H9 (cell line): Measurements from ENCODE around the gene LGR5. TPM values are rescaled to one million over a fixed set of nuclear protein-coding genes. Genes with fewer than 3 reads are reported as not detected.
"Not testable (repeated sequence)": the region's sequence is repeated elsewhere in the genome, so short reads cannot be mapped to it uniquely, and the experiment has no call there.

Source experiments
- DNase-seq: peaks from one replicate; pipeline ENCODE4 v3.0.0-alpha.2; 2017
- H2AFZ ChIP-seq: one replicate; pipeline ENCODE4 v1.6.1; 2013; ENCODE audit warnings: mild to moderate bottlenecking, low read length, control low read depth, moderate library complexity
- H2AK5ac ChIP-seq: 2 replicates; pipeline ENCODE4 v1.6.1; 2013; ENCODE audit warnings: low read length, control low read depth, mixed read lengths; ENCODE audit not compliant: insufficient read length
- H2BK120ac ChIP-seq: one replicate; pipeline ENCODE4 v1.6.1; 2013; ENCODE audit warnings: low read depth, mild to moderate bottlenecking, low read length, control low read depth, inconsistent platforms; ENCODE audit not compliant: poor library complexity, severe bottlenecking
- H2BK12ac ChIP-seq: 2 replicates; pipeline ENCODE4 v1.6.1; 2013; ENCODE audit warnings: low read length, control low read depth, mixed read lengths, low read depth; ENCODE audit not compliant: insufficient read length
- H2BK15ac ChIP-seq: 2 replicates; pipeline ENCODE4 v1.6.1; 2013; ENCODE audit warnings: low read depth, low read length, control low read depth
- H2BK20ac ChIP-seq: one replicate; pipeline ENCODE4 v1.6.1; 2013; ENCODE audit warnings: low read depth, mild to moderate bottlenecking, low read length, control low read depth, inconsistent platforms; ENCODE audit not compliant: poor library complexity, severe bottlenecking
- H2BK5ac ChIP-seq: 2 replicates; pipeline ENCODE4 v1.6.1; 2013; ENCODE audit warnings: low read length, control low read depth, mixed read lengths; ENCODE audit not compliant: insufficient read length
- H3K14ac ChIP-seq: 2 replicates; pipeline ENCODE4 v1.6.1; 2013; ENCODE audit warnings: low read length, control low read depth; ENCODE audit not compliant: insufficient read depth
- H3K18ac ChIP-seq: 2 replicates; pipeline ENCODE4 v1.6.1; 2013; ENCODE audit warnings: low read depth, mild to moderate bottlenecking, mixed read lengths, low read length, control low read depth; ENCODE audit not compliant: insufficient read length
- H3K23ac ChIP-seq: 2 replicates; pipeline ENCODE4 v1.6.1; 2013; ENCODE audit warnings: low read length, control low read depth, mixed read lengths, low read depth; ENCODE audit not compliant: insufficient read length
- H3K23me2 ChIP-seq: 2 replicates; pipeline ENCODE4 v1.6.1; 2013; ENCODE audit warnings: low read depth, mild to moderate bottlenecking, mixed read lengths, low read length, control low read depth; ENCODE audit not compliant: insufficient read length, poor library complexity, severe bottlenecking
- H3K27ac ChIP-seq: 2 replicates; pipeline ENCODE4 v1.5.1; 2013; ENCODE audit warnings: low read length, control low read depth, mixed read lengths, low read depth; ENCODE audit not compliant: insufficient read length
- H3K27me3 ChIP-seq: 2 replicates; pipeline ENCODE4 v1.6.1; 2013; ENCODE audit warnings: low read length, control low read depth, inconsistent platforms; ENCODE audit not compliant: insufficient read depth
- H3K4ac ChIP-seq: 2 replicates; pipeline ENCODE4 v1.6.1; 2013; ENCODE audit warnings: low read depth, mild to moderate bottlenecking, control low read depth, inconsistent platforms, low read length, moderate library complexity
- H3K4me1 ChIP-seq: 2 replicates; pipeline ENCODE4 v1.6.1; 2013; ENCODE audit warnings: low read length, control low read depth, inconsistent platforms; ENCODE audit not compliant: insufficient read depth
- H3K4me2 ChIP-seq: 2 replicates; pipeline ENCODE4 v1.6.1; 2013; ENCODE audit warnings: low read length, control low read depth, mixed read lengths; ENCODE audit not compliant: insufficient read length, insufficient read depth
- H3K56ac ChIP-seq: 2 replicates; pipeline ENCODE4 v1.6.1; 2013; ENCODE audit warnings: low read depth, mild to moderate bottlenecking, mixed read lengths, low read length, control low read depth; ENCODE audit not compliant: insufficient read length
- H3K79me1 ChIP-seq: 2 replicates; pipeline ENCODE4 v1.6.1; 2013; ENCODE audit warnings: low read depth, mild to moderate bottlenecking, moderate library complexity, low read length, control low read depth, inconsistent platforms; ENCODE audit not compliant: insufficient read depth, poor library complexity, severe bottlenecking
- H3K79me2 ChIP-seq: 2 replicates; pipeline ENCODE4 v1.6.1; 2013; ENCODE audit warnings: low read length, control low read depth, inconsistent platforms; ENCODE audit not compliant: insufficient read depth
- H3K9ac ChIP-seq: 2 replicates; pipeline ENCODE4 v1.6.1; 2013; ENCODE audit warnings: low read length, control low read depth, mixed read lengths; ENCODE audit not compliant: insufficient read length; ENCODE audit errors: extremely low read depth
- H3K9me3 ChIP-seq: one replicate; pipeline ENCODE4 v1.6.1; 2013; ENCODE audit warnings: low read depth, low read length, inconsistent platforms; ENCODE audit not compliant: control insufficient read depth
- H3T11ph ChIP-seq: one replicate; pipeline ENCODE4 v1.6.1; 2013; ENCODE audit warnings: mild to moderate bottlenecking, low read length, control low read depth, inconsistent platforms
- H4K20me1 ChIP-seq: one replicate; pipeline ENCODE4 v1.6.1; 2013; ENCODE audit not compliant: control insufficient read depth, insufficient read length, insufficient read depth
- H4K5ac ChIP-seq: 2 replicates; pipeline ENCODE4 v1.6.1; 2013; ENCODE audit warnings: low read depth, mild to moderate bottlenecking, mixed read lengths, low read length, control low read depth; ENCODE audit not compliant: insufficient read length
- H4K8ac ChIP-seq: replicated peaks from 2 replicates; pipeline ENCODE4 v1.6.1; 2013; ENCODE audit warnings: low read length, control low read depth, mixed read lengths, low read depth; ENCODE audit not compliant: insufficient read length
- H4K91ac ChIP-seq: 2 replicates; pipeline ENCODE4 v1.6.1; 2013; ENCODE audit warnings: low read depth, mild to moderate bottlenecking, moderate library complexity, mixed read lengths, low read length, control low read depth; ENCODE audit not compliant: insufficient read length
- H3K27ac Mint-ChIP-seq, 3 experiments: 2 replicates in 2 of 3; 3 replicates in 1 of 3; pipeline ENCODE4 v1.8.0; 2020 to 2021; ENCODE audit warnings: mixed read lengths in 3 of 3, mild to moderate bottlenecking in 1 of 3, moderate library complexity in 1 of 3
- H3K27me3 Mint-ChIP-seq: 2 replicates; pipeline ENCODE4 v1.8.0; 2021; ENCODE audit warnings: low read depth, mild to moderate bottlenecking, moderate library complexity, mixed read lengths
- H3K36me3 Mint-ChIP-seq, 3 experiments: 2 replicates in 2 of 3; 3 replicates in 1 of 3; pipeline ENCODE4 v1.8.0; 2020 to 2021; ENCODE audit warnings: low read depth in 3 of 3, mixed read lengths in 3 of 3; ENCODE audit not compliant: insufficient read depth in 1 of 3
- H3K4me1 Mint-ChIP-seq, 2 experiments: 2 replicates each; pipeline ENCODE4 v1.8.0; 2020; ENCODE audit warnings: mixed read lengths in 2 of 2
- H3K4me3 Mint-ChIP-seq, 2 experiments: 2 replicates in 1 of 2; 3 replicates in 1 of 2; pipeline ENCODE4 v1.8.0; 2020 to 2021; ENCODE audit warnings: mild to moderate bottlenecking in 2 of 2, mixed read lengths in 2 of 2, moderate library complexity in 1 of 2
- H3K9me3 Mint-ChIP-seq, 2 experiments: 2 replicates in 1 of 2; 3 replicates in 1 of 2; pipeline ENCODE4 v1.8.0; 2020; ENCODE audit warnings: mild to moderate bottlenecking in 2 of 2, mixed read lengths in 2 of 2, moderate library complexity in 1 of 2
- CTCF ChIP-seq: fragments of 200-600 bp; sonication (generic); conservative IDR thresholded peaks from 3 replicates; pipeline ENCODE4 v1.8.0; 2021; ENCODE audit warnings: antibody characterized with exemption, mild to moderate bottlenecking
- WGBS: extraction: QIAGEN DNeasy Blood & Tissue Kit; methylation state at CpG from one replicate; pipeline ENCODE4 v1.1.7; 2013; ENCODE audit warnings: missing lambda C conversion rate, low lambda C conversion rate, mixed read lengths; ENCODE audit not compliant: insufficient read length; ENCODE audit errors: extremely low coverage; 5-methylcytosine and 5-hydroxymethylcytosine counted together
- total RNA-seq: library from RNA; stranded (reverse); gene quantifications from 2 replicates; pipeline ENCODE4 v1.2.1, GENCODE V29; 2021

LGR5 gene
- total RNA-seq, 1 experiment from 2014 or later = 0.09 TPM

- WGBS = no CpG with 5 or more reads among the region's 1 CpG
- Histone ChIP-seq H3K56ac (no peak overlapping the region), H3K23me2 (no peaks in the 10 kb centered on the region), H3K27ac (no peak overlapping the region), H2BK15ac (no peak overlapping the region), H3K27me3 (no peaks in the 10 kb centered on the region), H3K9ac (no peak overlapping the region), H2BK20ac (no peak overlapping the region), H2AK5ac (no peak overlapping the region), H3K14ac (no peak overlapping the region), H3K23ac (no peak overlapping the region), H4K91ac (no peak overlapping the region), H3K4me2 (no peak overlapping the region), H4K5ac (no peak overlapping the region), H2BK12ac (no peak overlapping the region), H2AFZ (no peak overlapping the region), H4K8ac (no peak overlapping the region), H4K20me1 (no peaks in the 10 kb centered on the region), H3K9me3 (no peaks in the 10 kb centered on the region), H3K4ac (no peak overlapping the region), H3K4me1 (no peaks in the 10 kb centered on the region), H3K18ac (no peak overlapping the region), H3K79me1 (no peaks in the 10 kb centered on the region), H2BK120ac (no peak overlapping the region), H2BK5ac (no peak overlapping the region), H3T11ph (no peak overlapping the region), H3K79me2 (no peaks in the 10 kb centered on the region)
- TF ChIP-seq CTCF = no peak
- Mint-ChIP-seq H3K4me1 (peaks cover 8 to 16% of the 10 kb centered on the region in 2 experiments), H3K27ac (no peak overlapping the region), H3K9me3 (0 out of 5 replicates have a peak, but pooled peaks cover 0 to 3% of the 10 kb centered on the region in 2 experiments), H3K36me3 (no peaks in the 10 kb centered on the region), H3K4me3 (no peak overlapping the region), H3K27me3 (no peaks in the 10 kb centered on the region)
- DNase-seq = no peak
These were observed 115.6 kb downstream of the LGR5 start for GRCh38 chr12:71555191-71555590.

GRCh38 chr12:71555789-71556188 lies 116.2 kb downstream of the LGR5 start:
- not testable (repeated sequence) for H3K23ac ChIP-seq, H3K27ac Mint-ChIP-seq, H3K18ac ChIP-seq, H4K91ac ChIP-seq, H4K5ac ChIP-seq, H3K36me3 Mint-ChIP-seq, H3T11ph ChIP-seq, H3K79me2 ChIP-seq, H3K27ac ChIP-seq, H2BK20ac ChIP-seq, DNase-seq, H2AK5ac ChIP-seq, H3K56ac ChIP-seq, H2BK5ac ChIP-seq, H3K4me3 Mint-ChIP-seq, H3K9me3 Mint-ChIP-seq, H3K27me3 Mint-ChIP-seq, H4K20me1 ChIP-seq, H3K14ac ChIP-seq, H2BK15ac ChIP-seq, H4K8ac ChIP-seq, H3K23me2 ChIP-seq, H3K4me1 ChIP-seq, H2AFZ ChIP-seq, H2BK120ac ChIP-seq, H3K4ac ChIP-seq, H2BK12ac ChIP-seq, H3K9ac ChIP-seq, H3K4me2 ChIP-seq, H3K27me3 ChIP-seq, H3K9me3 ChIP-seq, H3K79me1 ChIP-seq
- H3K4me1 Mint-ChIP-seq = peaks cover 8 to 16% of the 10 kb centered on the region in 2 experiments
- no CpG with 5 or more reads among the region's 1 CpG for WGBS
